Muscle layer of duodenum (tissue), 2 donors: ENCODE data around the gene C11orf42.

ENCODE experiments used
- H3K27ac ChIP-seq: one replicate; pipeline ENCODE4 v1.7.0; 2013; ENCODE audit warnings: mild to moderate bottlenecking, low read length
- H3K27me3 ChIP-seq: one replicate; pipeline ENCODE4 v1.7.0; 2013; ENCODE audit warnings: low read depth, mild to moderate bottlenecking, control low read depth, low read length
- H3K36me3 ChIP-seq, 2 donors: one replicate each; pipeline ENCODE4 v1.7.0; 2013; ENCODE audit warnings: low read length in 2 of 2, control low read depth in 1 of 2, mild to moderate bottlenecking in 1 of 2; ENCODE audit not compliant: insufficient read depth in 2 of 2, control insufficient read depth in 1 of 2
- H3K4me1 ChIP-seq, 2 donors: one replicate each; pipeline ENCODE4 v1.7.0; 2013; ENCODE audit warnings: low read length in 2 of 2, mild to moderate bottlenecking in 2 of 2, control low read depth in 1 of 2, moderate library complexity in 1 of 2; ENCODE audit not compliant: insufficient read depth in 2 of 2, control insufficient read depth in 1 of 2
- H3K4me3 ChIP-seq, 2 donors: one replicate each; pipeline ENCODE4 v1.7.0; 2013; ENCODE audit warnings: low read length in 2 of 2, low read depth in 1 of 2, mild to moderate bottlenecking in 1 of 2
- H3K9me3 ChIP-seq, 2 donors: one replicate each; pipeline ENCODE4 v1.7.0; 2013; ENCODE audit warnings: low read length in 2 of 2, control low read depth in 1 of 2, mild to moderate bottlenecking in 1 of 2; ENCODE audit not compliant: control insufficient read depth in 1 of 2
- donor health status: healthy.

Gene C11orf42

GRCh38 chr11:6258141-6258540, 52.8 kb downstream of the C11orf42 start:
- no peaks in the 10 kb centered on the region for H3K36me3 ChIP-seq
- H3K4me1 ChIP-seq = peaks cover 0 to 12% of the 10 kb centered on the region in 2 donors
- no peaks in the 10 kb centered on the region for H3K9me3 ChIP-seq
- peaks cover 36% of the 10 kb centered on the region for H3K27me3 ChIP-seq
- no peak overlapping the region for H3K27ac ChIP-seq
- H3K4me3 ChIP-seq = no peak overlapping the region

- H3K36me3 ChIP-seq = no peaks in the 10 kb centered on the region
- peaks cover 36% of the 10 kb centered on the region for H3K27me3 ChIP-seq
- H3K9me3 ChIP-seq = no peaks in the 10 kb centered on the region
- peak overlapping the region; percentile 45 to 64 for H3K4me3 ChIP-seq
- no peak overlapping the region for H3K27ac ChIP-seq
- H3K4me1 ChIP-seq = peaks cover 0 to 12% of the 10 kb centered on the region in 2 donors
Measured at GRCh38 chr11:6258571-6259081, 53.3 kb downstream of the C11orf42 start.

GRCh38 chr11:6260207-6260726, 54.9 kb downstream of the C11orf42 start:
- no peak overlapping the region for H3K4me3 ChIP-seq
- no peaks in the 10 kb centered on the region for H3K9me3 ChIP-seq
- peaks cover 36% of the 10 kb centered on the region for H3K27me3 ChIP-seq
- peaks cover 0 to 12% of the 10 kb centered on the region in 2 donors for H3K4me1 ChIP-seq
- no peaks in the 10 kb centered on the region for H3K36me3 ChIP-seq
- H3K27ac ChIP-seq = no peak overlapping the region
